Astrocyte of the cerebellum (primary cell): ENCODE data around the gene FPGS.

Experiments
- DNase-seq: peaks from one replicate; pipeline ENCODE4 v3.0.0-alpha.2; 2011; ENCODE audit warnings: low read depth
- H3K4me3 ChIP-seq: 2 replicates; pipeline ENCODE4 v1.5.1; 2011; ENCODE audit warnings: mild to moderate bottlenecking, low read depth, low read length, moderate library complexity
- in situ Hi-C: cut with HindIII; loops from 2 replicates; pipeline ENCODE4 v1.10.0; 2017; ENCODE audit warnings: low sequenced_read_pairs
- TF ChIP-seq, protein P1 (sequence below): IDR thresholded peaks from 2 replicates; pipeline ENCODE4 v1.5.1; 2012; ENCODE audit warnings: low read length, low read depth, moderate library complexity, mild to moderate bottlenecking; ENCODE audit errors: missing control alignments

The FPGS gene

DNA sequence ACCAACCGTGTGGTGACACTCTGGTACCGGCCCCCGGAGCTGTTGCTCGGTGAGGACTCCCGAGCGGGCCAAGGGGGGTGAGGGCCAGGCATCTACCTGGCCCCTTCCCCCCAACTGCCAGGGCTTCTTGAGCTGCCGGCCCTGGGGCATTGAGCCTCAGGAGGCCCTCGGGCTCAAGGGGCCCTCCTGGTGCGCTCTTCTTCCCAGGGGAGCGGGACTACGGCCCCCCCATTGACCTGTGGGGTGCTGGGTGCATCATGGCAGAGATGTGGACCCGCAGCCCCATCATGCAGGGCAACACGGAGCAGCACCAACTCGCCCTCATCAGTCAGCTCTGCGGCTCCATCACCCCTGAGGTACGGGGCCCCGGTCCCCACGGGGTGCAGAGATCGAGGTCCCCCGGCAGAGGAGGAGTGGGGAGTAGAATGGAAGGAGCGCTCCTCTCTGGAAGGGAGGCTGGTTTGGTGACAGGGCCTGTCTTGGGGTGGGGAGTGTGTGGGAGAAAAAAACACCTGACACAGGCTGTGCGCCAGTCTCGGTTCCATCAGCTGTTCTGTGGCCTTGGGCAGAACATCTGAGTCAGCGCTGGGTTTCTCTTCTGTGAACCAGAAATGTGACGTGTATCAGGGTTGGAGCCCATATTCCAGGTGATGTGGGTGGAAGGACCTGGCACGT lies 14.2 kb upstream of the FPGS start:
- DNase-seq = no peak
- in situ Hi-C loops = no loop called here
- H3K4me3 ChIP-seq = no peak overlapping the region
- TF ChIP-seq, protein P1, sequence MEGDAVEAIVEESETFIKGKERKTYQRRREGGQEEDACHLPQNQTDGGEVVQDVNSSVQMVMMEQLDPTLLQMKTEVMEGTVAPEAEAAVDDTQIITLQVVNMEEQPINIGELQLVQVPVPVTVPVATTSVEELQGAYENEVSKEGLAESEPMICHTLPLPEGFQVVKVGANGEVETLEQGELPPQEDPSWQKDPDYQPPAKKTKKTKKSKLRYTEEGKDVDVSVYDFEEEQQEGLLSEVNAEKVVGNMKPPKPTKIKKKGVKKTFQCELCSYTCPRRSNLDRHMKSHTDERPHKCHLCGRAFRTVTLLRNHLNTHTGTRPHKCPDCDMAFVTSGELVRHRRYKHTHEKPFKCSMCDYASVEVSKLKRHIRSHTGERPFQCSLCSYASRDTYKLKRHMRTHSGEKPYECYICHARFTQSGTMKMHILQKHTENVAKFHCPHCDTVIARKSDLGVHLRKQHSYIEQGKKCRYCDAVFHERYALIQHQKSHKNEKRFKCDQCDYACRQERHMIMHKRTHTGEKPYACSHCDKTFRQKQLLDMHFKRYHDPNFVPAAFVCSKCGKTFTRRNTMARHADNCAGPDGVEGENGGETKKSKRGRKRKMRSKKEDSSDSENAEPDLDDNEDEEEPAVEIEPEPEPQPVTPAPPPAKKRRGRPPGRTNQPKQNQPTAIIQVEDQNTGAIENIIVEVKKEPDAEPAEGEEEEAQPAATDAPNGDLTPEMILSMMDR = no peak

DNA sequence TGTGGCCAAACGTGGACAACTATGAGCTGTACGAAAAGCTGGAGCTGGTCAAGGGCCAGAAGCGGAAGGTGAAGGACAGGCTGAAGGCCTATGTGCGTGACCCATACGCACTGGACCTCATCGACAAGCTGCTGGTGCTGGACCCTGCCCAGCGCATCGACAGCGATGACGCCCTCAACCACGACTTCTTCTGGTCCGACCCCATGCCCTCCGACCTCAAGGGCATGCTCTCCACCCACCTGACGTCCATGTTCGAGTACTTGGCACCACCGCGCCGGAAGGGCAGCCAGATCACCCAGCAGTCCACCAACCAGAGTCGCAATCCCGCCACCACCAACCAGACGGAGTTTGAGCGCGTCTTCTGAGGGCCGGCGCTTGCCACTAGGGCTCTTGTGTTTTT lies 13.5 kb upstream of the FPGS start:
- no peak for DNase-seq
- H3K4me3 ChIP-seq = no peak overlapping the region
- TF ChIP-seq, protein P1 = no peak
- in situ Hi-C loops = no loop called here

DNA sequence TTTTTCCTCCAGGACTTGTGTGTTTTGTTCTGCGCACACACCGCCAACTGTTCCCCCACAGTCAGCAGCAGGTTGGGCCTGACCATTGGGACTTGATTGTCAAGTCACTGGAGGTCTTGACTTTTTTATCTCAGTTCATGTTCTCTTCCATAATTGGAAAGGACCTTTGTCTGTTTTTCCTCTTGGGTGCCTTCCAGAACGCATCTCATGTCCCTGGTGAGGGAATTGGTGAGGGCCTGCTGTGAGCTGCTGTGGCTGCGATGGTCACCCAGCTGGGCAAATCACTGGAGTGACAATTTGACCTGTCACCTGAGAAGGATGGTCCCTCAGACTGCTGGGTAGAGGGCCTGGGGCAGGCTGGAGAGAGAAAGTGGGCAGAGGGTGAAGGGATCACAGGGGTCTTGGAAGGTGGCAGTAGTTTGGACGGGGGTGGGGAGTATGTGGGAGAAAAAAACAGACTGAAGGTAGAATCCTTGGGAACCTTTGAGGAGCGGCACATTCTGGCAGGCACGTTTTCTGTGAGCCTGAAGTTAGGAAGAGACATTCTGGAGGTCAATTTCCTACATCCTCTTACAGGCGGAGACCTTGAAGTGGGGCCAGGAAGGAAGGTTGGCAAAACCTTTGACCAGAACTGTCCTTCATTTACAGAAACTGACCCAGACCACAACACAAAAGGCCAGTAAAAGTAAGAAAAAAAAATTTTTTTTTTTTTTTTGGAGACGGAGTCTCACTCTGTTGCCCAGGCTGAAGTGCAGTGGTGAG lies 12.4 kb upstream of the FPGS start:
- TF ChIP-seq, protein P1 = no peak
- DNase-seq = no peak
- in situ Hi-C loops = no loop called here
- no peak overlapping the region for H3K4me3 ChIP-seq

DNA sequence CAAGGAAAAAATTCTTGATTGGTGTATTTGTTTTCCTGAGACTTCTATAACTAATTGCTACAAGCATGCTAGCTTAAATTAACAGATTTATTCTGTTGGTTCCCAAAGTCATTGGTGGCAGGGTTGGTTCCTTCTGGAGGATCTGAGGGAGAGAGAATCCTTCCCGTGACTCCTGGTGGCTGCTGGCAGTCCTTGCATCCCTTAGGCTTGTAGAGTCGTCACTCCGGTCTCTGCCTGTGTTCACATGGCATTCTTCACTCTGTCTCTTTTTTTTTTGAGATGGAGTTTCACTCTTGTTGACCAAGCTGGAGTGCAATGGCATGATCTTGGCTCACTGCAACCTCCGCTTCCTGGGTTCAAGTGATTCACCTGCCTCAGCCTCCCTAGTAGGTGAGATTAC lies 11.6 kb upstream of the FPGS start:
- TF ChIP-seq, protein P1 = no peak
- DNase-seq = no peak
- H3K4me3 ChIP-seq = no peak overlapping the region
- in situ Hi-C loops = no loop called here

DNA sequence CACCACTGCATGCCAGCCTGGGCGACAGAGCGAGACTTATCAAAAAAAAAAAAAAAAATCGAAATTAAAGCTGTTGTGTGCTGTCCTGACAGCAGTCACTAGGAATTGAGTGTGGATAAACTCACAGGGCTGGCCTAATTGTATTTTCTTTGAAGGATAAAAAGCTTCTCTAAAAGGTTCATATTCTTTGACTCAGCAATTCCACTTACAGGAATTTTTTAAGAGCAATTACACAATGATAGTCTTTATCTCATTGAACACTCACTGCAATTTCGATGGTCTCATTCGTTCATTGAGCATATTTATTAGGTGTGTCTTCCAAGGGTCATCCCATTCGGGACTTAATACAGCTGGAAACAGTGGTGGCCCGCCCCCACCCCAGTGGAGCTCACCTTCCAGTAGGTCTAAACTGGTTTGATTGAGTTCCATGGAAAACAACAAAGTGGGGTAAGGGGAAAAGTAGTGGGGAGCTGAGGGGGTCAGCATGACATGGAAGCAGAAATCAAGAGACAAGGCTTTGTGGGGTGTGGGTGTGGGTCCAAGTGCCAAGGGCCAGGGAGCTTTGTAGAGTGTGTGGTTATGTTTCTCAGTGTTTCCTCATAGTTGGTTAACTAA lies 10.2 kb upstream of the FPGS start:
- H3K4me3 ChIP-seq = no peak overlapping the region
- in situ Hi-C loops = no loop called here
- TF ChIP-seq, protein P1 = no peak
- no peak for DNase-seq

DNA sequence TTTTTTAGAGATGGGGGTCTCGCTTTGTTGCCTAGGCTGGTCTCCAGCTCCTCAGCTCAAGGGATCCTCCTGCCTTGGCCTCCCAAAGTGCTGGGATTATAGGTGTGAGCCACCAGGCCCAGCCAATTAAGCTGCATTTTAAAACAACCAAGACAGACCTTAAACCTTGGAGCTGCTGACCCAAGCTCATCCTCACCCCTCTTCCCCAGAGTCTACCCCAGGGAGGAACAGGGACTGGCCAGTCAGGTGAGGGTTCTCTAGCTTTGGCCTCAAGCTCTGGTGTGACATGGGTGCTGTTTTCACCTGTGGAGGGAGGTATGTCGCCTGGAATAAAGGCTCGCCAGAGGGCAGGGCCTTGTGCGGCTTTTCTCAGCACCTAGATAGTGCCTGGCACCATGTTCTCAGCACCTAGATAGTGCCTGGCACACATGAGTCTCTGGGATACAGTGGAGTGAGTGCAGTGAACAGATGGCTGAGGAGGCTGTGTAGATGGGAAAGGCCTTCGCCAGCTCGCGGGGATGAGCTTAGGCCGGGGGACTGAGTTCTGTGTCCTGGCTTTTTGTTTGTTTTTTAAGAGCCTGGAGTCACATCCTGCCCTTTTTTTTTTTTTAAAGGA lies 9.5 kb upstream of the FPGS start:
- no peak for DNase-seq
- TF ChIP-seq, protein P1 = no peak
- no peak overlapping the region for H3K4me3 ChIP-seq
- in situ Hi-C loops = no loop called here
